ENCODE data around the gene SLC17A7. TPM values are rescaled to one million over a fixed set of nuclear protein-coding genes. Genes with fewer than 3 reads are reported as not detected.

SLC17A7 gene
- total and polyA plus RNA-seq, 2 of the 13 experiments (the other 11 are each of a cell fraction or from before 2014, with no cell fraction given) = 0.32 TPM; not detected in 1

GRCh38 chr19:49453013-49453756 is 11.9 kb upstream of the SLC17A7 start, which contains the start of gene ALDH16A1 (continued):
- TF ChIP-seq ZHX1 (CRISPR knock-in tag; IDR thresholded peaks at IDR 0.05; ENCODE audit: low read depth) (no peak; the same call in 1 of the 2 replicates), KDM3A (CRISPR knock-in tag; IDR thresholded peaks at IDR 0.05; ENCODE audit: low read depth) (no peak), ZNF841 (CRISPR knock-in tag; IDR thresholded peaks at IDR 0.05; ENCODE audit: borderline replicate concordance) (no peak), SALL2 (CRISPR knock-in tag; IDR thresholded peaks at IDR 0.05) (no peak), KLF9 (CRISPR knock-in tag; IDR thresholded peaks at IDR 0.05; ENCODE audit: low read depth) (no peak), ZNF331 (CRISPR knock-in tag; IDR thresholded peaks at IDR 0.05) (no peak; the same call in 1 of the 2 replicates), ZFP36 (IDR thresholded peaks at IDR 0.05; ENCODE audit: borderline replicate concordance, low read depth, low read length, partially characterized antibody) (no peak), ZNF883 (CRISPR knock-in tag; IDR thresholded peaks at IDR 0.05; ENCODE audit: not compliant biosample characterization) (peak; percentile 69), KAT8 (CRISPR knock-in tag; IDR thresholded peaks at IDR 0.05) (peak; percentile 83), SNAPC2 (CRISPR knock-in tag; IDR thresholded peaks at IDR 0.05) (0 out of 2 replicates have a peak, but pooled peaks have one; percentile 29), KDM1A (CRISPR knock-in tag; IDR thresholded peaks at IDR 0.05) (no peak), ZSCAN12 (CRISPR knock-in tag; IDR thresholded peaks at IDR 0.05) (no peak), ZKSCAN1 (IDR thresholded peaks at IDR 0.05; ENCODE audit: low read length) (no peak; the same call in 1 of the 2 replicates), NR2C2 (CRISPR knock-in tag; IDR thresholded peaks at IDR 0.05; ENCODE audit: borderline replicate concordance) (0 out of 2 replicates have a peak, but pooled peaks have one; percentile 10)
- TF ChIP-seq, protein P1, sequence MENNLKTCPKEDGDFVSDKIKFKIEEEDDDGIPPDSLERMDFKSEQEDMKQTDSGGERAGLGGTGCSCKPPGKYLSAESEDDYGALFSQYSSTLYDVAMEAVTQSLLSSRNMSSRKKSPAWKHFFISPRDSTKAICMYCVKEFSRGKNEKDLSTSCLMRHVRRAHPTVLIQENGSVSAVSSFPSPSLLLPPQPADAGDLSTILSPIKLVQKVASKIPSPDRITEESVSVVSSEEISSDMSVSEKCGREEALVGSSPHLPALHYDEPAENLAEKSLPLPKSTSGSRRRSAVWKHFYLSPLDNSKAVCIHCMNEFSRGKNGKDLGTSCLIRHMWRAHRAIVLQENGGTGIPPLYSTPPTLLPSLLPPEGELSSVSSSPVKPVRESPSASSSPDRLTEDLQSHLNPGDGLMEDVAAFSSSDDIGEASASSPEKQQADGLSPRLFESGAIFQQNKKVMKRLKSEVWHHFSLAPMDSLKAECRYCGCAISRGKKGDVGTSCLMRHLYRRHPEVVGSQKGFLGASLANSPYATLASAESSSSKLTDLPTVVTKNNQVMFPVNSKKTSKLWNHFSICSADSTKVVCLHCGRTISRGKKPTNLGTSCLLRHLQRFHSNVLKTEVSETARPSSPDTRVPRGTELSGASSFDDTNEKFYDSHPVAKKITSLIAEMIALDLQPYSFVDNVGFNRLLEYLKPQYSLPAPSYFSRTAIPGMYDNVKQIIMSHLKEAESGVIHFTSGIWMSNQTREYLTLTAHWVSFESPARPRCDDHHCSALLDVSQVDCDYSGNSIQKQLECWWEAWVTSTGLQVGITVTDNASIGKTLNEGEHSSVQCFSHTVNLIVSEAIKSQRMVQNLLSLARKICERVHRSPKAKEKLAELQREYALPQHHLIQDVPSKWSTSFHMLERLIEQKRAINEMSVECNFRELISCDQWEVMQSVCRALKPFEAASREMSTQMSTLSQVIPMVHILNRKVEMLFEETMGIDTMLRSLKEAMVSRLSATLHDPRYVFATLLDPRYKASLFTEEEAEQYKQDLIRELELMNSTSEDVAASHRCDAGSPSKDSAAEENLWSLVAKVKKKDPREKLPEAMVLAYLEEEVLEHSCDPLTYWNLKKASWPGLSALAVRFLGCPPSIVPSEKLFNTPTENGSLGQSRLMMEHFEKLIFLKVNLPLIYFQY (CRISPR knock-in tag; IDR thresholded peaks at IDR 0.05; ENCODE audit: borderline replicate concordance) = no peak
- TF ChIP-seq, protein P2, sequence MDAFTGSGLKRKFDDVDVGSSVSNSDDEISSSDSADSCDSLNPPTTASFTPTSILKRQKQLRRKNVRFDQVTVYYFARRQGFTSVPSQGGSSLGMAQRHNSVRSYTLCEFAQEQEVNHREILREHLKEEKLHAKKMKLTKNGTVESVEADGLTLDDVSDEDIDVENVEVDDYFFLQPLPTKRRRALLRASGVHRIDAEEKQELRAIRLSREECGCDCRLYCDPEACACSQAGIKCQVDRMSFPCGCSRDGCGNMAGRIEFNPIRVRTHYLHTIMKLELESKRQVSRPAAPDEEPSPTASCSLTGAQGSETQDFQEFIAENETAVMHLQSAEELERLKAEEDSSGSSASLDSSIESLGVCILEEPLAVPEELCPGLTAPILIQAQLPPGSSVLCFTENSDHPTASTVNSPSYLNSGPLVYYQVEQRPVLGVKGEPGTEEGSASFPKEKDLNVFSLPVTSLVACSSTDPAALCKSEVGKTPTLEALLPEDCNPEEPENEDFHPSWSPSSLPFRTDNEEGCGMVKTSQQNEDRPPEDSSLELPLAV (CRISPR knock-in tag; conservative IDR thresholded peaks at IDR 0.05; ENCODE audit: low read depth) = no peak
- TF ChIP-seq, protein P3, sequence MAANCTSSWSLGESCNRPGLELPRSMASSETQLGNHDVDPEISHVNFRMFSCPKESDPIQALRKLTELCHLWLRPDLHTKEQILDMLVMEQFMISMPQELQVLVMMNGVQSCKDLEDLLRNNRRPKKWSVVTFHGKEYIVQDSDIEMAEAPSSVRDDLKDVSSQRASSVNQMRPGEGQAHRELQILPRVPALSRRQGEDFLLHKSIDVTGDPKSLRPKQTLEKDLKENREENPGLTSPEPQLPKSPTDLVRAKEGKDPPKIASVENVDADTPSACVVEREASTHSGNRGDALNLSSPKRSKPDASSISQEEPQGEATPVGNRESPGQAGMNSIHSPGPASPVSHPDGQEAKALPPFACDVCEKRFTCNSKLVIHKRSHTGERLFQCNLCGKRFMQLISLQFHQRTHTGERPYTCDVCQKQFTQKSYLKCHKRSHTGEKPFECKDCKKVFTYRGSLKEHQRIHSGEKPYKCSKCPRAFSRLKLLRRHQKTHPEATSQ (CRISPR knock-in tag; IDR thresholded peaks at IDR 0.05; ENCODE audit: borderline replicate concordance) = no peak
